Measurements from ENCODE around the gene RPS15.
A peak's percentile ranks its signal among the peaks of the same experiment; 100 is the strongest.
"Not testable (repeated sequence)": the region's sequence is repeated elsewhere in the genome, so short reads cannot be mapped to it uniquely, and the experiment has no call there.

RPS15 gene

DNA sequence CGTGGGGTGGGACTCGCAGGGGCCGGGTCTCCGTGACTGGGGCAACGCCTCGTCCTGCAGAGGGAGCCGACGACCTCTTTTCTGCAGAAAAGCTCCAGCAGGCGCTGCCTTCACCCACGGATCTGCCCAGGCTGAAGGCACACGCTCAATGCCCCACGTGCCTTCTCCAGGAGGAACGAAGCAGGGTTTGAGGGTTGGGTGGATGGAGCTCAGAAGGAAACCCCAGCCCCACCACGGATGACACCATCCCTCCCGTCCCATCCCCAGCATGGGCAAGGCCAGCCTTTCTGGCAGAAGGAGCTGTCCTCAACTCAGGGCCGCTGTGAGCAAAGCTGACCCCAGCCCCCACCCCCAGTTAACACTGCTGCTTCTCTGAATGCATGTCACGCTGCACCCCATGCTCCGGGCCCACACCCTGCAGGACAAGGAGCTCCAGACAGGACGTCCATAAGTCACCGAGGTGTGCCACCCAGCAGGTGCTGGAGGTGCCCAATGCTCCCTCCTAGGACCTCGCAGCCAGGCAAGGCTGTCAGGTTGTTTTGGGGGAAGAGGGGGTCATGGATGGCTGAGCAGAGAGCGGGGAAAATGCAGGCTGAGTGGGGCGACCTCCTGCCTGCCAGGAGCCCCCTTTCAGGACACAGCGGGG lies 33.4 kb downstream of the RPS15 start:
- no peak for DNase-seq

- no peak for DNase-seq
Measured at GRCh38 chr19:1472231-1473084, 34.3 kb downstream of the RPS15 start.

DNA sequence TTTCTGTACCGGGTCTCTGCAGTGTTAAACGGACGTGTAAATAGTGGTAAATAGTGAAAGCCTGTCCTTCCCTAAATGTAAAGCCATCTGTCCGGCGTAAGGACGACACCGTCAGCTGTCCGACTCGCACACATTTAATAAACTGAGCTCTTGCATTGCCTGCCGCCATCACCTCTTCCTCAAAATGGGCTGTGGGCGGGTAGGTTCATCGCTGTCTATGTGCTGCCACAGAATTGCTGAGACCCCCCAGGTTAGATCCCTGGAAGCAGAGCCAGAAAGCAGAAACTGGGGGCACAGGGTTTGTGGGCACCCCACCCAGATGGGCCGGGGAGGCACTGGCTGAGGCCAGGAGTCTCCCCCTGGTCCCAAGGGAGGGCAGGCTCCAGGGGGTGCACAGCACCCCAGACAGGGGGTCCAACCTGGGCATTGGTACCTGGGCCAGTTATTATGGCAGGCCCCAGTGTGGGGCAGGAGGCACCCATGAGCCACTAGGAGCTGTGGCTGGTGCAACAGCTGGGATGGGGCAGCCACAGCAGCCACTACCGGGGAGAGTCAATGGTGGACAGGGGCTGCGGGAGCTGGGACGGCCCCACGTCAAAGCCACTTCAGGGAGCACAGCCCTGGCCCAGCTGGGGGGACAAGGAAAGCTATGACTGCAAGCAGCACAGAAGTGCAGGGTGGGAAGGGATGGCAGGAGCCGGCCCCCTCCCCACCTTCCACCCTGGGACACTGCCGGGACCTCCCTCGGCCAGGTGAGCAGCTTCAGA lies 35.1 kb downstream of the RPS15 start:
- no peak for DNase-seq

GRCh38 chr19:1474011-1474764 lies 36.0 kb downstream of the RPS15 start:
- no peak for DNase-seq

- DNase-seq: no peak
Measured at GRCh38 chr19:1474765-1475351, 36.7 kb downstream of the RPS15 start.

GRCh38 chr19:1475751-1476437 lies 37.7 kb downstream of the RPS15 start:
- DNase-seq: no peak

GRCh38 chr19:1477056-1477455 lies 38.9 kb downstream of the RPS15 start:
- not testable (repeated sequence) for DNase-seq

- peak; percentile 91 for DNase-seq
Measured at GRCh38 chr19:1478934-1479707, 40.9 kb downstream of the RPS15 start, which contains the start of gene C19orf25. Gene C19orf25 (minus strand): TSS chr19:1479215. CDS start chr19:1478903, 312 bp downstream.

- no peak for DNase-seq
Measured at GRCh38 chr19:1481224-1481892, 43.2 kb downstream of the RPS15 start.

GRCh38 chr19:1481893-1482360 lies 43.7 kb downstream of the RPS15 start:
- no peak for DNase-seq

DNA sequence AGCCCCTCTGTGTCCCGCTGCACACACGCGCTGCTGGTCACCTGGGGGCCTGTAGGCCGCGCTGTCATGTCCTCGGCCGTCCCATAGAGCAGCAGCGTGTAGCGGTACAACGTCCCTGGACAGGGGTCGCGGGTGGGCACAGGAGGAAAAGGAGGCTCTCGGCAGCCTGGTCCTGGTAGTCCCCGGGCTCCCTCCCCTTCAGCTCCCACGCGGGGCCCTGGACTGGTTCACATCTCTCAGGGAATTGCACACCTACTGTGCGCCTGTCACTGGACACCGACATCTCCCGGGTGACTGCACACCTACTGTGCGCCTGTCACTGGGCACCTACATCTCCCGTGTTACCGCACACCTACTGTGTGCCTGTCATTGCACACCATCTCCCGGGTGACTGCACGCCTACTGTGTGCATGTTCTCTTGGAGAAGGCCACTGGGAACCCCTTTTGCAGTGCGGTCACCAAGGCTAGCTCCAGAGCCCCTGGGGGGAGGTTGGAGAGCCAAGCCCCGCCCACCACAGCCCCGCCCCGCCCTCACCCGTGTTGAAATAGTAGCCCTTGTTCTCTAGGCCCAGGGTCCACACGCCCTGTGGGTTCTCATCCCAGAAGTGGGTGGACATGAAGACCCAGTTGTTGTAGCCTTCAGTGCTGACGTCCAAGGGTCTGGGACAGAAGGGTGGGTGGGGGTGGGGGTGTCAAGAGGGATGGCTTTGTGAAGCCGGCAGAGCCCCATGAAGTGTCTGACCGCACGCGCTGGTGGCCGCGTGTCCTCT lies 44.4 kb downstream of the RPS15 start:
- DNase-seq: no peak

DNA sequence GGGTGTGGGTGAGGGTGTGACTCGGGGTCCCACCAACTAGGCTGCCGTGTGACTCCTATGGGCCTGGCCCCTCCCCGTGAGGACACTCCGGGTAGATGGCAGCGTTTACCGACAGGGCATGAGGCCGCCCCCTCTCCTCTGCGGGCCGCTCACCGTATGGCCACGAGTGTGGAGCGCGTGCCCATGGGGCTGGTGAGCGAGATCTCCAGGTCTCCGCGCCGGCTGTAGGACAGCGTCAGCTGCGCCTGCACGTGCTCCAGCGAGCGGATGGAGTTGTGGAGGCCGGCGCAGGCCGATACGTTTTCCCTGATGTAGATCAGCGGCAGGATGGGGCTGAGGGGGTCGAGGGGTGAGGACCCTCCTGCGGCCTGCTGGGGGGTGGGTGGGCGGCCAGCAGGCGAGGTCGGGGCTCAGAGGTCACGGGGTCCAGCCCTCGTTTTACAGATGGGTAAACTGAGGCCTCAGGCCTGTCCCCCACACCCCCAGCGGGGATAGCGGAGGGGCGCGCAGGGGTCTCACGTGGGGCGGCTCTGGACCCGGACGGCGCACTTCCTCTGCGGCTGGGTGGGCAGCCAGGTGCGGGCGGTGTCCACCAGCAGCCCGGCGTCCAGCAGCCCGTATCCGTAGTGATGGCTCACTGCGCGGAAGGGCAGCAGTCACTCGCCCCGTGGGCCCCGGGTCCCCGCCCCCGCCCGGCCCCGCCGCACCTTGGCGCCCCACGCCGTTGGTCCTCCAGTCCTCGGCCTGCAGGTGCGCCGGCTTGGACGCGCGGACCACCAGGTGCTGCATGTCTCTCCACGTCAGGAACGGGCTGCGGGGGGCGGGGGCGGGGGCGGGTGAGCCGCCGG lies 45.2 kb downstream of the RPS15 start:
- no peak for DNase-seq

DNA sequence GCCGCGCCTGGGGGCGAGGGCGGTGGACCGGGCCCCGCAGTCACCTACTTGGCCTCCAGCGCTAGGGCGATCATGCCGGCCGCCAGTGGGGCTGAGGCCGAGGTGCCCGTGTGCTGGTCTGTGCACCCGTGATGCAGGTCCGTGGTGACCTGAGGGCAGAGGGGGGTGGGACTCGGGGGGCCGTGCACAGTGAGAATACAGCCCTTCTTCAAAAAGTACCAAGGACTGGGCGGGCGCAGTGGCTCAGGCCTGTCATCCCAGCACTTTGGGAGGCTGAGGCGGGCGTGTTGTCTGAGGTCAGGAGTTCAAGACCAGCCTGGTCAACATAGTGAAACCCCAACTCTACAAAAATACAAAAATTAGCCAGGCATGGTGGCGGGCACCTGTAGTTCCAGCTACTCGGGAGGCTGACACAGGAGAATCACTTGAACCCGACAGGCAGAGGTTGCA lies 45.8 kb downstream of the RPS15 start:
- no peak for DNase-seq

DNA sequence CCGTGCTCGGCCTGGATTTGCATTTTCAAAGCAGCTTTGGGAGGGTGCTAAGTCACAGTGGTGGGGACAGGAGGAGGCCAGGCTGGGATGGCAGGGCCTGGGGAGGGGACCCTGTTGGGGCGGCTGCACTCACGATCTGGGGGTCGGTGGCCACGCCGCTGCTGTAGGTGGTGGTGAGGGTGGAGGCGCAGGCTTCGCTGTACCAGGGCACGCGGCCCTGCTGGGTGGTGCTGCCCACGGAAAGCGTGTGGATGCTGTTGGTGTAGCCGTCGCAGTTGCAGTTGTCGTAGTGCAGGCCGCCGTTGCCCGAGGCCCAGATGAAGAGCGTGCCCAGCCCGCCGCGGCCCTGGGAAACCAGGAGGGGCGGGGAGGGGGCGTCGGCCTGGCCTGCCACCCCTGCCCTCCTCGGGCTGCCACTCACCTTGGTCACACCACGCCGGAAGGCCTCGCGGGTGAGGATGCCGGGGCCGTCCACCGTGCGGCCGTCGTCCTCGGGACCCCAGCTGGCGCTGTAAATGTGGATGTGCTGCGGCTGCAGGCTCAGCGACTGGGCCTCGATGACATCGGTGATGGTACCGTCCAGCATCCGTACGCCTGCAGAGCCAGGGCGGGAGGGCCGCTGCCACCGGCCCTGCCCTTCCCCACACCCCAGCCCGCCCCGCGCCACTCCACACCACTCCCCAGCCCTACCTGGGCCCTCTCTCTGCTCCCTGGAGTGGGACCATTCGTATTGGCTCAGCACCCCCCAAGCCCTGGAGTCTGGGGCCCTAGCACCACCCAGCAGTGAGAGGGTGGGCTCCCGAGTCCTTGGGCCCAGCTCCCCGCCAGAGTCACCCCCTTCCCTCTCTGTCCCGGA lies 48.8 kb downstream of the RPS15 start:
- no peak for DNase-seq

DNA sequence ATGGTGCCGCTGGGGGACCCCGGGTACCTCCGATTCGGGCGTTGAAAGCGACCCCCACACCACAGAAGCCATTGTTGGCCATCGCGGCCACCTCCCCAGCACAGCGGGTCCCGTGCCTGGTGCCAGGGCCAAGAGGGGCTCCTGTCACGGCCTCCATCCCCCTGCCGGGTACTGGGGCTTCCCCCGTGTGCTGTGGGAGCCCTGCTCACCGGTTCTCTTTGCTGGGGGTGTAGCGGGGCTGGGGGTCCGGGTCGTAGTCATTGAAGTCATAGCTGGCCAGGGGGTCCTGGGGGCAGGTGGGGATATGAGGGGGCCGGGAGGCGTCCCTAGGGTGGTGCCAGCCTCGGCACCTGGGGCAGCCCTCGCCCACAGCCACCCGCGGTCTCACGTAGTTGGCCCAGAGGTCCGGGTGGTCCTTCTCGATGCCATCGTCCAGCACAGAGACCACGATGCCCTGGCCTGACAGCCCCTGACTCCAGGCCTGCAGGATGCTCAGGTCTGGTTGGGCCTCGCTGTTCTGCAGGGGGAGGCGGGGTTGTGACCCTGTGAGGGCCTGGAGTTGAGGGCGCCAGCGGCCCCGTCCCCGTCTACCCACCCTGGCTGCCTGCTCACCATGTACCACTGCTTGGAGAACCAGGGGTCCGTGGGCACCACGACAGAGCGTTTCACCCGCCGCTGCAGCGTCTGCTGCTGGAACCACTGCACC lies 49.5 kb downstream of the RPS15 start:
- DNase-seq: no peak

- no peak for DNase-seq
Measured at GRCh38 chr19:1488282-1488601, 50.0 kb downstream of the RPS15 start.
